ENCODE data around the gene TCN2. TPM values are rescaled to one million over a fixed set of nuclear protein-coding genes. Genes with fewer than 3 reads are reported as not detected.
"Not testable (repeated sequence)": the region's sequence is repeated elsewhere in the genome, so short reads cannot be mapped to it uniquely, and the experiment has no call there.

Gene TCN2
- total RNA-seq, 1 donor from 2014 or later: 21.6 TPM

DNA sequence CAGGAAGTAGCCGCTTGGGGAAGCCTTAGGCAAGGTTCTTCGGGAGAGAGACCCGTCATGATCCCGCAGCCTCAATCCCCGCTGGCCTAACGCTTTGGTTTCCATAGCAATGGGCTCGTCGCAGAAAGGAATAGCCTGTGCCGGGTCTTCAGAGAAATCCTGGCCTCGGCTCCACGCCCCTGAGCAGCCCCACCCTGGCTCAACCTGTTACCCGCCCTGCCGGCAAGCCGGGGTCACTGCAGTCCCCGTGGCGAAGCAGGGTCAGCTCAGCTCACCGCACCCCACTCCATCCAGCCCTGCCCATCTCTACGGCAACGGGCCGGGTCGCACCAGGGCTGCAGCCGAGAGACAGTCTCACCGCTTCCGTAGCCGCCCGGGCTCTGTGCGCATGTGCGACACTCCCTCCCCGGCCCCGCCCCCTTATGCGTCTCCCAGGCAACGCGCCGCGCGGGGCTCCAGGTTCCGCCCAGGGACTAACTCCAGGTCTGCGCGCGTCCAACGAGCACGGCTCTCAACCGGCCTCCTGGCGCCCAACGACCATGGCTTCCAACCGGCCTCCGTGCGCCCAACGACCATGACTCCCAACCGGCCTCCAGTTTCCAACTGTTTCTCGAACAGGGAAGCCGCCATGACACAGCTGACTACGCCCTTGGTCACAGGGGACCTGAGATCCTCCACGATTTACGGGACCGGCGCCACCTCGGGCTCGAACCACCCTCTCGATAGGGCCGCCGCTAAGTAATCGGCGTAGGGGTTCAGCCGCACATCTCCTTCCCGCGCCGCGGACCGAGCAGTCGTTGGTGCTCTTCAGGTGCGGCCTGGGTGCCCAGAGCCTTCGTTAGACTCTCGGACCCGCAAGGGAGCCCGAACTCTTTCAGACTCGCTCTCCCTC is 60.8 kb downstream of the TCN2 start, which contains the start of gene DUSP18:
TSS of gene DUSP18 (minus strand) at position 382 of the 892 bp plus-strand sequence. CDS start 3,872 bp downstream, outside the sequence.
- DNase-seq (ENCODE audit: low spot score) (peak; percentile 96), ATAC-seq (peak; percentile 99)
- intact Hi-C loops (cut with DNase I): no loop called here

DNA sequence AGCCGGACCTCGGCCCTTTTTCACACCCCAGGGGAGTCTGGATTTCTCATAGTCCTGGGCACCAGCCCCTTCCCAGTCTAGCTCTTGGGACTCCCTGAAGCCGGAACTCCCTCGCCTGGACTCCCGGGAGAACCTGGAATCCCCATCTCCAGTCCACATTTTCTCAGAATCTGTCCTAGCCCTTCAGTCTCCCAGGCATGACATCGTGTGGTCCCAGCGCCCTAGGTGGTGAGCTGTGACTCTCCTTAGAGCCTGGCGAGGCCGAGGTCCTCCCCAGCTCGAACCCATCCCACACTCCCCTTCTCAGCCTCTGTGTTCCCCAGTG is 61.4 kb downstream of the TCN2 start:
- ATAC-seq: no peak
- no peak for DNase-seq (ENCODE audit: low spot score)
- intact Hi-C loops (cut with DNase I): no loop called here

DNA sequence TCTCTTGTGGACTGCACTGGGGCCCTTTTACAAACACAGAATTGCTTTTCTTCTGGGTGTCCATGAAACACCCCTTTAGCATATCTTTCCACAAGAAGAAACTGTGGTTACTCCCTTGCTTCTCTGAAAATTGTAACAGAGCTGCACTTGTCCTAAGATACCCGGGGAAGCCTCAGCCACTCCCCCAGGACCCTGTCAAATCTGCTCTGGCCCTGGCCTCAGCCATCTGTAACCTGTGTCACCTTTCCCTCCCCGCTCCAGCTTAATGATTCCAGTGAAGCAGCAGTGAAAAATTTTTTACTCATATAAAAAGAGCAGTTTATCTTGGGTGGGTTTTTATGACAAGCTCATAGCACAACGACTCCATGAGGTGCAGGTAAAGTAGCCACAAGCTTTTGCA is 64.1 kb downstream of the TCN2 start:
- ATAC-seq: no peak

DNA sequence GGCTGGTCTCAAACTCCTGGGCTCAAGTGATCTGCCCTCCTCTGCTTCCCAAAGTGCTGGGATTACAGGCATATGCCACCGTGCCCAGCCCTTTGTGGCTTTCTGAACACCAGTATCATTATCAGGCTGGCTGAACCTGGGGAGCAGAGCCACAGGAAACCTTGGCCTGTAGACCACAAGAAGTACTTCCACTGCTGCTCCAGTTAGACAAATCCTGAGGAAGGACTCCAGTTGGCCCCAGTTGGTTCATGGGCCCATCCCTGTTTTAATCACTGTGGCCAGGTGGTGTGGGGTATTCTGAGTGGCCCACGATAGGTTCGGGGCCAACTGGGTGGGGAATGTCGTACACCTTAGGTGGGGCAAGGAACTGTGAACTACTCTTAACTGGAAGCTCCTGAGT is 66.2 kb downstream of the TCN2 start:
- DNase-seq (ENCODE audit: low spot score) (no peak), ATAC-seq (no peak)
- intact Hi-C loops (cut with DNase I): no loop called here

More for the DNA sequence above, 64.1 kb downstream of the TCN2 start:
- no peak for DNase-seq (ENCODE audit: low spot score)
- intact Hi-C loops (cut with DNase I): no loop called here

DNA sequence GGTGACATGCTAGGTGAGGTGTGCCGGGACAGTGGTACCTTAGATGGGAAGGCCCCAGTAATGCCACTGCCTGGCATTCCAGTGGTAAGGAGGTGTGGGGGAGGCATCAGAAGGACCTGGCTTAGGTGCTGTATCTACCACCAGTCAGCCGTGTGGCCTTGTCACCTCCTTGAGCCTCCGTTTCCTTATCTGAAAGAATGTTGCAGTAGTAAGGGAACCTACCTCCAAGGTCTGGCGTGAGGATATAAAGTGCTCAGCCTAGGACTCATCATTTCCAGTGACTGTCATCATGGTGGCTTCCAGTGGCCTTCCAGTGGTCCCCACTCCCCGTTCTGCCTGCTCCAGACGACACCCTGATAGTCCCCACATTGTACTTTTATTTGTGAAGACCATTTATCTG is 67.5 kb downstream of the TCN2 start:
- ATAC-seq (no peak), DNase-seq (ENCODE audit: low spot score) (no peak)
- intact Hi-C loops (cut with DNase I): no loop called here

DNA sequence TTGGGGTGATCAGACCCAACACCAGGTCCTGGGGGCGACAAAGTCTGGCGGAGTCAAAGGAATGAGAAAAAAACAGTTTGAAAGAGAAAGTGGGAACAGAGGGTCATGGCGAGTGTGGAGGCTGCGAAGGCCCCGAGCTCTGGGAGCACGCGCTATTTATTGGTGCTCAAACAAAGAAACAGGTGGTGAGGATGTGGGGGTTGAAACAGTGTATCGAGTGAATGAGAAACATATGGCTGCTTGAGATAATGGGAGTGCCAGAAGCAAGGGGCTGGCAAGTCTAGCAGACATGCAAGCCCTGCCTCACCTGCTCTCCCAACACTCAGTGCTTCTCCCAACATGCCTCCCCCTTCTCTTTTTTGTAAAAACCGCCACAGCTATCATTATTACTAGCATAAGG is 68.5 kb downstream of the TCN2 start:
- intact Hi-C loops (cut with DNase I): no loop called here
- DNase-seq (ENCODE audit: low spot score) (no peak), ATAC-seq (no peak)

DNA sequence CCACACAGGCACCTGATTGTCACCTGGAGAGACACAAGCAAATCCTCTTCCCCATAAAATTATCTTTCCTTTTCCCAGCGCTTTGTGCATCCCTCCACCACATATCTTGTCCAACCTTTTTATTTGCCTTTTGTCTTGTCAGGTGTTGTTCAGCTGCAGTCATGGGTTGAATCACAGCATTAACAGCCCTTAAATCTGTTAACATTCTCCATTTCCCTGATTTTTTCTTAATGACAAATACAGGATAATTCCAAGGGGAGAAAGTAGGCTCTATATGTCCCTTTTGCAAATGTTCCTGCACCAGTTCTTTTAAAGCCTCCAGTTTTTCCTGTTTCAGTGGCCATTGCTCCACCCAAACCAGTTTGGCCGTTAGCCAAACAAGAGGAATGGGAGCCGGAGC is 69.6 kb downstream of the TCN2 start:
- intact Hi-C loops (cut with DNase I); DNase-seq (ENCODE audit: low spot score); ATAC-seq: not testable (repeated sequence)

Other genes with a start within 250 kb of the TCN2 start
- 25.5 TPM for gene RNF215, start 219.8 kb upstream of the TCN2 start, total RNA-seq
- gene SEC14L2, start 210.2 kb upstream of the TCN2 start, total RNA-seq: 20.8 TPM
- gene MTFP1, start 181.4 kb upstream of the TCN2 start, total RNA-seq: 3.6 TPM
- not detected for gene SEC14L3, start 135.2 kb upstream of the TCN2 start, total RNA-seq
- gene SEC14L4, start 101.5 kb upstream of the TCN2 start, total RNA-seq: 0.62 TPM
- gene SEC14L6, start 60.4 kb upstream of the TCN2 start, total RNA-seq: 4.3 TPM
- 26.3 TPM for gene GAL3ST1, start 32.5 kb upstream of the TCN2 start, total RNA-seq
- 46.6 TPM for gene PES1, start 15.3 kb upstream of the TCN2 start, total RNA-seq
- gene SLC35E4, start 28.6 kb downstream of the TCN2 start, total RNA-seq: 3.4 TPM
- gene DUSP18, start 60.7 kb downstream of the TCN2 start, total RNA-seq: 12.3 TPM
- gene OSBP2, start 87.7 kb downstream of the TCN2 start, total RNA-seq: 12.0 TPM